Heart right ventricle (tissue), 16 donors: ENCODE data around the gene DUSP16. TPM values are rescaled to one million over a fixed set of nuclear protein-coding genes. Genes with fewer than 3 reads are reported as not detected.
"Not testable (repeated sequence)": the region's sequence is repeated elsewhere in the genome, so short reads cannot be mapped to it uniquely, and the experiment has no call there.

Experiments used
- ATAC-seq, 8 donors: fragments of 200-7000 bp; cut with Tn5 transposase; one replicate each; pipeline ENCODE4 v1.9.1; 2020; ENCODE audit warnings: mild to moderate bottlenecking in 8 of 8, moderate library complexity in 8 of 8, moderate number of reproducible peaks in 1 of 8
- DNase-seq, 2 donors: peaks; one replicate each; pipeline ENCODE4 v3.0.0-alpha.2; 2020
- H3K27ac ChIP-seq, 10 donors: fragments of 200-600 bp; sonication (generic) in 2 of 10; one replicate each; pipeline versions ENCODE4 v1.5.0 to v1.8.0; 2020 to 2022; ENCODE audit warnings: mild to moderate bottlenecking in 3 of 10
- H3K27me3 ChIP-seq, 7 donors: fragments of 200-600 bp; one replicate each; pipeline ENCODE4 v1.8.0; 2021 to 2022; ENCODE audit warnings: mild to moderate bottlenecking in 2 of 7
- H3K36me3 ChIP-seq, 9 donors: fragments of 200-600 bp; sonication (generic) in 1 of 9; one replicate each; pipeline versions ENCODE4 v1.5.0 to v1.8.0; 2020 to 2022; ENCODE audit warnings: mild to moderate bottlenecking in 2 of 9
- H3K4me1 ChIP-seq, 9 donors: fragments of 200-600 bp; sonication (generic) in 1 of 9; one replicate each; pipeline versions ENCODE4 v1.5.0 to v1.8.0; 2020 to 2022; ENCODE audit warnings: mild to moderate bottlenecking in 4 of 9
- H3K4me3 ChIP-seq, 10 donors: fragments of 200-600 bp; sonication (generic) in 2 of 10; one replicate each; pipeline versions ENCODE4 v1.5.0 to v1.8.0; 2020 to 2022; ENCODE audit warnings: mild to moderate bottlenecking in 7 of 10, moderate library complexity in 2 of 10
- H3K9me3 ChIP-seq, 11 donors: fragments of 200-600 bp in 10 of 11; sonication (generic) in 2 of 11; one replicate each; pipeline versions ENCODE4 v1.5.0 to v1.8.0; 2013 to 2022; ENCODE audit warnings: mild to moderate bottlenecking in 2 of 11, control low read depth in 1 of 11, moderate library complexity in 1 of 11
- CTCF ChIP-seq, 9 donors: fragments of 200-600 bp; sonication (generic) in 2 of 9; IDR thresholded peaks; one replicate each; pipeline versions ENCODE4 v1.5.0 to v1.8.0; 2021 to 2022; ENCODE audit warnings: antibody characterized with exemption in 9 of 9, mild to moderate bottlenecking in 5 of 9, moderate library complexity in 1 of 9
- WGBS, 2 donors: extraction: QIAGEN DNeasy Blood & Tissue Kit; methylation state at CpG; one replicate each; pipeline ENCODE4 v1.1.7; 2013; ENCODE audit warnings: inconsistent platforms in 1 of 2; 5-methylcytosine and 5-hydroxymethylcytosine counted together
- intact Hi-C, 10 donors: fragments of 100-400 bp; cut with DNase I; formaldehyde crosslinking; loops; one replicate each; pipeline versions ENCODE4 v1.11.1 to v1.14.2; 2022
- polyA plus RNA-seq, 2 donors: library from polyadenylated mRNA; stranded (reverse); fragments of 200-250 nt; gene quantifications; one replicate each; pipeline ENCODE4 v1.2.3, GENCODE V29; 2013
- total RNA-seq, 10 donors: library from RNA; stranded (reverse); fragmentation: NEBNext Ultra II Directional in 3 of 10; extraction: Animal tissue kit (Norgen Biotek cat#: 25700) in 3 of 10; gene quantifications; one replicate each; pipeline versions ENCODE4 v1.2.1 to v1.2.4, GENCODE V29; 2021 to 2023
- donor health status: Arrhythmogenic right ventricular cardiomyopathy.
- donor health status: ischemic (EF 13 %, LVEDD 7.1; RV severe dilation, severe dysfunction).
- donor health status: healthy with polysubstance abuse.
- donor health status: DM: no; HTN: yes; CAD: no.
- donor health status: DM: no; HTN: no; CAD: no.
- donor health status: ischemic (EF 25% LVEDD 6.9; RV normal size, moderate dysfunction).
- donor health status: ischemic (EF 25% LVEDD 5.7; RV mildly dilated, moderate dysfunction).
- donor health status: healthy.
- donor health status: DM: yes; HTN: yes; CAD: no.
- donor health status: Ischemic cardiomyopathy.
- donor health status: ischemic (EF 35%, LVEDD 5.7; RV mildly dilated, moderate dysfunction).
- donor health status: nonischemic (EF 11% LVEDD 7.7; RV severe dilation, severe dysfunction).
- donor health status: DM: yes; HTN: yes; CAD: no.
- donor health status: PGD.
- donor health status: ischemic (EF 29% LVEDD 5.4; RV normal size, mild dysfunction).
- donor health status: nonischemic (EF 23%, LVEDD 6.1; RV moderate dilation, normal function).

The DUSP16 gene
- total and polyA plus RNA-seq, 12 donors: 2.6 to 21.7 (median 15.8) TPM

- no peak for DNase-seq
- Histone ChIP-seq H3K4me1 (no peaks in the 10 kb centered on the region), H3K9me3 (peaks cover 0 to 4% (median 0%) of the 10 kb centered on the region in 11 donors), H3K27me3 (no peaks in the 10 kb centered on the region), H3K36me3 (no peaks in the 10 kb centered on the region), H3K27ac (no peak overlapping the region), H3K4me3 (no peak overlapping the region)
- intact Hi-C loops: no loop called here
- ATAC-seq: no peak
- 78 to 79% methylated on average over 3 of the region's 3 CpGs for WGBS, 2 donors
- TF ChIP-seq CTCF (IDR thresholded peaks at IDR 0.05): no peak
Measured at GRCh38 chr12:12592930-12593329, 30.3 kb upstream of the DUSP16 start.

GRCh38 chr12:12590961-12591360 lies 28.3 kb upstream of the DUSP16 start:
- TF ChIP-seq CTCF (IDR thresholded peaks at IDR 0.05): no peak
- ATAC-seq: no peak
- Histone ChIP-seq H3K4me3 (no peak overlapping the region), H3K27ac (no peak overlapping the region), H3K4me1 (no peaks in the 10 kb centered on the region), H3K36me3 (no peaks in the 10 kb centered on the region), H3K9me3 (no peaks in the 10 kb centered on the region), H3K27me3 (no peaks in the 10 kb centered on the region)
- intact Hi-C loops: no loop called here
- no peak for DNase-seq
- WGBS, 2 donors: 93 to 94% methylated on average over 6 of the region's 6 CpGs

GRCh38 chr12:12588436-12588835 lies 25.8 kb upstream of the DUSP16 start:
- DNase-seq, intact Hi-C loops, H3K9me3 ChIP-seq, ATAC-seq, H3K27me3 ChIP-seq, H3K4me3 ChIP-seq, H3K36me3 ChIP-seq, H3K27ac ChIP-seq: not testable (repeated sequence)
- peaks cover 0 to 11% (median 0%) of the 10 kb centered on the region in 9 donors for H3K4me1 ChIP-seq
- 95 to 98% methylated on average over 3 of the region's 3 CpGs for WGBS, 2 donors

GRCh38 chr12:12587878-12588277 lies 25.2 kb upstream of the DUSP16 start:
- no peak for TF ChIP-seq CTCF (IDR thresholded peaks at IDR 0.05)
- Histone ChIP-seq H3K36me3 (no peaks in the 10 kb centered on the region), H3K4me3 (no peak overlapping the region), H3K27ac (no peak overlapping the region), H3K27me3 (no peaks in the 10 kb centered on the region), H3K9me3 (no peaks in the 10 kb centered on the region), H3K4me1 (peaks cover 0 to 11% (median 0%) of the 10 kb centered on the region in 9 donors)
- intact Hi-C loops: no loop called here
- 90 to 100% methylated on average over 1 of the region's 1 CpG for WGBS, 2 donors
- no peak for DNase-seq
- no peak for ATAC-seq

- ATAC-seq (no peak), DNase-seq (no peak)
- Histone ChIP-seq H3K9me3 (no peaks in the 10 kb centered on the region), H3K36me3 (no peaks in the 10 kb centered on the region), H3K27me3 (no peaks in the 10 kb centered on the region), H3K27ac (no peak overlapping the region), H3K4me1 (peaks cover 0 to 11% (median 0%) of the 10 kb centered on the region in 9 donors), H3K4me3 (no peak overlapping the region)
- WGBS, 2 donors: 80 to 81% methylated on average over 8 of the region's 8 CpGs
- intact Hi-C loops: no loop called here
- no peak for TF ChIP-seq CTCF (IDR thresholded peaks at IDR 0.05)
Measured at GRCh38 chr12:12586879-12587675, 24.4 kb upstream of the DUSP16 start.
